HG03066 (cell line): ENCODE data around the gene SLC24A3.

Source experiments
- ATAC-seq: cut with Tn5 transposase; IDR thresholded peaks from one replicate; pipeline ENCODE4 v1.9.1; 2021; ENCODE audit warnings: low read depth; ENCODE audit not compliant: unreplicated experiment

SLC24A3 gene

DNA sequence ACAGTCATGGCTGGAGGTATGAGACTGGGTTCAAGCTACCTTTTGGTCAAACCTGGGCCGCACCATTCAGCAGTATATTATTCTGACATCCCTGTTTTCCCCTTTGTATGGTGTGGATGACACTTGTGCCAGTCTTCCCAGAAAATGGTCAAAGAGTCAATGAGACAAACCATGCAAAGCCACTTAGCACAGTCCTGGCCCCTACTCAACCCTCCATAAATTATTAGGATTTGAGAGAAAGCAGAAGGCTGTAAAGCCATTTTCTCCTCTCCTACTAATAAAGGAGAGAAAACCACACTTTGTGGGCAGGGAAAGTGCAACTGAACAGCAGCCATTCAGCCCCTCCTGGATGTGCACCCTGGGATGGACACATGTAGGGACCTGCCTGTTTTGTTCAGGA is 236.2 kb downstream of the SLC24A3 start:
- ATAC-seq = no peak

DNA sequence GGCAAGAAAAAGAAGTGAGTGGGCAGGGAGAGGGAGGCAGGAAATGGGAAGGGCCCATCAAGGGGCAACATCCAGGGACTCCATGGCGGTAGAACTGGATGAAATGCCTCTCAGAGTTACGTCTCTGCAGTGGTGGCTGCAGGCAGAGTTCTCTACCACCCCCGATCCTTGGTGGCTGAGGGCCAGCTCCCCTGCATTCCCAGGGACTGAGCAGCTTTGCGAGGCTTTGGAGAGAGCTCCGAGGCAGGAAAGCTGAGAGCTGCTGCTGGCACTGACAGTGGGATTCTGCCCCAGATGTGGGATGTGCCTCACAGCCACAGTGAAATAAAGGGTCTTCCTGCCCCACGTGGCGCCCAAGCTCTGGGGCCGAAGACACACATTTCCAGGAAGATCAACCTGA is 236.6 kb downstream of the SLC24A3 start:
- ATAC-seq = no peak

DNA sequence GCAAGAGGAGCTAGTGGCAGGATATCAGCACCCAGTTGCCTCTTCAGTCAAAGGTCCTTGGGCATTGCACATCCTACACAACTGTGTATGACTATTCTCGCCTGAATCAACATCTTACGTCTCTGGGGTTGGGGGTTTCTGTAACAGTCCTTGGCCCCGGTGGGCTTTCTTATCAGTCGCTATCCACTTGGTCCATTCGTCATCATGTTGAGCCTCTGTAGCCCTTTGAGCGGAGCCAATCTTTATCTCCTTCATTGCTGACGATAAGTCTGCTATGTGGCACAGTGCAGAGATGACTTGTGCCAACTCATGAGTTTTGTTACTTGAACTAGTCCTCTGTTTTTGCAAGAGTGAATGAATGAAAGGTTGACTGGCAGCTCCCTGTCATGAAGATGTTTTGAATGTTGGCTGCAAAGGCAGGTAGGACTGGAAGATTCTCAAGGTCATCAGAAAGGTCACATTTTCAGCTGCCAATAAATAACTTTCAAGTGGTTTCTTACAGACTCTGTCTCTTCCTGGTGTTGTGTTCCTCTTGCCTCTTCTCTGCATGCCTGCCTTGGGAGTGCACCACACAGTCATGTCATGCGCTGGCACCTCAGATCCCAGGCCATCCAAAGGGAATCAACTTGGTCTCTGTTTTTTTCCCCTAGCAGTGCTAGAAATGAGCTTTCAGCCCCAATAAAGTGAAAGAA is 238.9 kb downstream of the SLC24A3 start:
- ATAC-seq = no peak

DNA sequence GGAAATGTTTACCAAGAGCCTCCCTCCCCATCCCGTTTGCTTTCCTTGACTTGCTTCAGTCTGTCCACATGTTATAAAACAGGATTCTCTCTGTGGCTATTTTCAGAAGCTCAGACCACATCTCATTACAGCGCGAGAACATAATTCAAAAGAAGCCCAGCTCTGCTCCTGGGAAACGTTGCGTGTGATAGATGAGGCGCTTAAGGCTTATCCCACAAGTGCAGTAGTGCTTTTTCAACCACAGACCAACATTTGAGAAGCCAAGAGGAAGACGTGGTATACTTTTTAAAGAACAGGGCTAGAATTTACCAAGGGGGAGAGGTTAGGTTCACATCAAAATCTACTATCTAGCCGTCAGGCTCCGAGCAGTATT is 239.5 kb downstream of the SLC24A3 start:
- ATAC-seq = no peak

DNA sequence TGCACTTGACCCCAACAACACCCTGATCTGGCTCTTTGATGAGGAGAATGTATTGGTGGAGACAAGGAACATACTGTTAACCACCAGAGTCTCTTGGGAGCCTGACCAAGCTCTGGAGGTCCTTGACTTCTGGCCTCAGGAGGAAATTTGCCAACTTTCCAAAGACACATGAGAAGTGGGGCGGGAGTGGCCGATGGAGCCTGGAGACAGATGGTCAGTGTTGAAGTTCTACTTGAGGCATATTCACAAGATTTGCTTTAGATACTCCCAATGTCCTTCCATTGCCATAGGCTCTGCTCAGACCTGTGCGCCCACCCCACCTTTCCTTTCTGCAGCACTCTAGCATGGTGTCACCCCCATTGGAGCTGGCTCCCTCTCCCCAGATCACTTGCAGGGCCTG is 241.0 kb downstream of the SLC24A3 start:
- no peak for ATAC-seq

DNA sequence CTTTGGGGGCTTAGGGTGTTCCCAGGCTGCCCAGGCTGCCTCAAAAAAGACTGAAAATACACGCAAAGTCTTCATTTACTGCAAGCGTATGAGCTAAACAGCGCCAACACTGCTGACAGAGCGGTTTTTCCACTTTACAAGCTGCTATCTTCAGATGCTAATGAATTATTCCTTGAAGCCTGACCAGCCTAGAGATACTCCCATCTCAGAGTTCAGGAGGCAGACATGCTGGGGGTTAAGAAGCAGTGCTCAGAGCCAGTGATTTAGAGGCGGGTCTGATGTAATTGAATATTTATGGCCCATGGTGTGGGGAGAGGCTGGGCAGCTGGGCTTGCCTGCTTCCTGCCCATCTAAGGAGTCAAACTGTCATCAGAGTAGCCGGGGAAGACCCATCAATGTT is 241.4 kb downstream of the SLC24A3 start:
- ATAC-seq = no peak

DNA sequence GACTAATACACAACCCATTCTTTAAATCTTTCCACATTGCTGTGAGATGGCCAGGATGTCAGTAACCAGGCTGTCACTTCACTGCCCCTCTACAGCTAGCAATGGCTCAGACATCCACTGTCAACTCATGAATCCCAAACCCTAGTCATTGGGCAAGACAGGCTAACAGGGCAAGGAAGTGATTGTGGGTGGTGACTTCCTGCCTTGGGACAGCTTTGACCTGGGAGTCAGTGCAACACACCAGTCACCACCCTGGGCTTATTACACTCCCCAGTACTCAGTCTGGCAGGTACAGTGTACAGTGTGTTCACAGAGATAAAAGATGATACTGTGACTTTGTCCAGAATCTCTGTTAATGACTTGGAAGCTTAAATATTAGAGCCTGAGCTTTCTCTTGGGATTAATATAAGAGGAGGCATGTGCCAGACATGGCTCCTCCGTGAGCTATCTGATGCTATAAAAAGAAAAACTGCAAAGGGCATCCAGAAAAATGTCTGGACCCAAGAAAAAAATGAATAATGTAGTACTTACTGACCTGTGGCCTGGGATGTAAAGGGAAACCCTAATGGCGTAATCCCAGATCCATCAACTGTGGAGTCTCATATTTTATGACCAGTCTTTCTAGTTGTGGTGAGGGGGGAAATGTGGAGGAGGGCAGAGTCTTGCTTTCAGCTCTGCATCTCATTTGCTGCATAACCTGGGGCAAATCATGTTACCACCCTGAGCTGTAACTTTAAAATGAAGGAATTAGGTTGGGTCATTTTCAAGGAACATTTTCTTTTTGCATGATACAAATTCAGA is 244.4 kb downstream of the SLC24A3 start:
- ATAC-seq = no peak

DNA sequence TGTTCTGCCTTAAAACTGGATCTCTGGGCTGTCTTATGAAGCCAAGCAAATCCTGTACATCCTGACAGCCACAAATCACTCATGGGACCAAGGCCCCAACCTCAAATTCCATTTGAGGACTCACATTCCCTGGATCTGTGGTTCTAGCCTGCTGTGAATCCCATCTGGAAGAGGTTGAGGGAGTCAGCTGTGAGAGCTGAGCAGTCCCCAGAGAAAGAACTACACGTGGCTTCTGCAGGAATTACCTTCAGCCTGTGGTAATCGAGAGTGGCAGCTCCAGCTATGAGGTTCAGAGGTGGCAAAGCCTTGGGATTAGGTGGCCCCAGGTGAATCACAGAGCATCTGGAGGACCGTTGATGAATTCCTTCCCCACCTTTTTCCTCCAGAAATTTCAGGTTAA is 245.2 kb downstream of the SLC24A3 start:
- ATAC-seq = no peak

DNA sequence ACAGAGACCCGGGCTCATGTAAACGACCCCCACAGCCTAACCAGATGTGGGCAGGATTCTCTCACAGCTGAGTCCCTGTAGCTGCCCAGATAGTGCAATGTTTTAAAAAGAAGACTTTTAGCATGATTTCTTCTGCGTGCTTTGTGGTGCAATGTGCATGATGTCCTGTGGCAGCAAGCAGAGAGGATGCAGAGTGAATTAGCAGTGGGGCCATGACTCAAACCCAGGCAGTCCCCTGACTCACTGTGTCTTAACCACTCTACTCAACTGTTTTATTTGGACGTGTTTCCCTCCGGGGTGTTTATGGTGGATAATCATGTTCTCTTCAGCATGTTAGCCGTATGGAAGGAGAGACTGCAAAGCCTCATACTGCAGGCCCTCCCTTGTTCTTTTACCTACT is 247.9 kb downstream of the SLC24A3 start:
- ATAC-seq = no peak

DNA sequence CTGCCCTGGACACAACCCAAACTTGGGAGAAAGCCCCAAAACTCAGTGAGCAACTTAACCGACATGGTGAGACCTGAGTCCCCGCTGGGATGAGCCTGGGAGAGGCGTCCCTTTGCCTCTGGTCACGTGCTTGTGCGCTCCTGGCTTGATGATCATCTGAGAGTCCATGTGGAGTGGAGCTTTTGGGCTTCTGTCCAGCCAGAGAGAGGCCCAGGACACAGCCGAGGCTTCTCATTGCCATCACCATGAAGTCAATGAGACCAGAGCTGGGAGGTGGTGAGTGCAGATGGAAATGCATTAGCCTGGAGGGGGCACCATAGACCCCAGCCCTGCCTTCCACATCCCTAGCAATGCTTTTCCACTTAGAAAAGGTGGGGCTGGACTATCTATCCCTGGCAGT is 250.0 kb downstream of the SLC24A3 start:
- no peak for ATAC-seq

DNA sequence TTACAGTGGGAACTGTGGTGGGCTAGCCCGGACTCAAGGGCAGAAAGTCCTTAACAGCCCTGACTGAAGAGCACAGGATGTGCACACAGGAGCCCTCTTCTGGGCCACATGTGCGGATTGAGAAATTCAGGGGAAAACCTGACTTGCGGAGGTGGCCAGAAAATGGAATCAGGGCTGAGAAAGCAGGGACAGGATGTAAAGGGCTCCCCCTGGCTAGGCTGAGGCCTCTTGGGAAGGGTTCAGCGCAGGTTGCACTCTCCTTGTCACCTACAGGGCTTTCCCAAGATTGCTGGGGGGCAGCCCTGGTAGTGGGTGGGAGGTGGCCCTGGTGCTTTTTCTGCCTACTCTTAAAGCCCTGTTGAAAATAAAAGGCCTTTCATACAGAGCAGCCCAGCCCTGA is 251.2 kb downstream of the SLC24A3 start:
- no peak for ATAC-seq

DNA sequence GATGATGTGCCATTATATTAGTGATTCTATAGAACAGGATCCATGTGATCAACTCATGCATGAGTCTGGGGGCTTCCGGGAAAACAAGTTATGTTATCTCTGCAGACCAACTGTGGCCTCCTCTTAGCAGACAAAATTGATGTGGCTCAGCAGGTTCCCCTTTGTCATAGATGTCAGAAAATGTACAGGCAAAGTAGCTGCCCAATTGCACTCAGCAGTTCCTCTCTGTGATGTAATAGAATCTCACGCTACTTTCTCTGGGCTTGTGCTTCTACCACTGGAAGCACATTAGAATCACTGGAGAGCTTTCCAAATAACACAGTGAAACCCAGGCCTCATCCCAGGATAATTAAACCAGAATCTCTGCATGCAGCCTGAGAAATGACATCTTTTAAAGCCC is 253.1 kb downstream of the SLC24A3 start:
- ATAC-seq = no peak

DNA sequence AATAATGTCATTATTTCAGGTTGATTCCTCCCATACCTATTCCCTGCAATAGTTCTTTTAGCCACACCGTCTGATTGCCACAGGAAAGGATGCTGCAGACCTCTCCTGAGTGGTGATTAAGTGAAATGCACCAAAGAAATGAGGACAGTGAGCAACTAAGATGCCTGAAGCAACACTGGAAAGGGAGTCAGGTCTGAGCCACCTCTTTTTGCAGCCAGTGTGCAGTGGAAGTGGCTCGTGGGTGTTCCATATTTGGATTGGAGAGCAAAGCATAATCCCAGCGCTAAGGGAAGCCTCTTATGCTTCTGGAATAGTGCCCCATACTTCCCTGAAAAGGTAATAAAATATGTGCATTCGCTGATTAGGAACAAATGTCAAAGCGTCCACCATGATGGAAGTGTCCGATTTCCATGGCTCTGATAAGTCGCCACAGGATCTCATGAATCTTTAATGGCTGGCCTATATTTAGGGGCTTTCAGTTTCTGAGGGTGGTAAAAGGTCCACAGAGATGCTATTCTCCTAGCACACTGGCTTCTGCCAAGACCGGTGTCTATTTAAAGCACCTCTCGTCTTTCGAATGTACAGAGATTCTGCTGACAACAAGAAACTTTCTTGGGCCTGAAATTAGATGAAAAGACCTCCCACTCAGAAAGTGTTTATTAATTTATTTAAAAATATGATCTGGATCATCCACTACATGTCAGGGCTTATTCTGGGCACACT is 253.9 kb downstream of the SLC24A3 start:
- no peak for ATAC-seq

DNA sequence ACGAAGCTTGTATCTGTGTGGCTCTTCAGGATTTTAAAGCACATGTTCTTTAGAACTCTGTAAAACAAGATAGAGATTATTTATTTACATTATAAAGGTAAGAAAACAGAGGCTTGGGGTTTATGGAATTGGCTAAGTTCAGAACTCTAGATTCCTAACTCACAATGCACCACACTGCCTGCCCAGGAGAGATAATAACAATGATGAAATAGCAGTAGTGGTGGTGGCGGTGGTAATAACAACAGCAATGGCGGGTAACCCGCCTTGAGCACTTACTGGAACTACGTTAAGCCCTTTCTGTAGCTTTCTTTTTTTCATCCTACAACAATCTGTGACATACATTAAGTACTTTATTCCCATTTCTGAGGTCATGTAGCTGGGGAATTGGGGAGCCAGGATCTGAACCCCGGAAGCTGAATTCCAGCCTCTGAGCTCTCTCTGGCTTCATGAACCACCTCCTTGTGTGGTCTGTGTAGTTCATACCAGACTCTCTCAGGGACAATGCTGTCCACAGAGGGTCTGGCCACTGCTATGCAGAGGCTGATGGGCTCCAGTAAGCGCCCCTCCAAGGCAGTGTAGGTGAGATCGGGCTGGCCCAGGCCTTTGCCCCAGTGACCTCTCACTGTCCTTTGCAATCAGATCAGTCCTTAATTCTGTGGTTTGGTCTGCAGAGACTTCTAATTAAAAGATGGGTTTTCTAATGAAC is 260.9 kb downstream of the SLC24A3 start:
- ATAC-seq = no peak

DNA sequence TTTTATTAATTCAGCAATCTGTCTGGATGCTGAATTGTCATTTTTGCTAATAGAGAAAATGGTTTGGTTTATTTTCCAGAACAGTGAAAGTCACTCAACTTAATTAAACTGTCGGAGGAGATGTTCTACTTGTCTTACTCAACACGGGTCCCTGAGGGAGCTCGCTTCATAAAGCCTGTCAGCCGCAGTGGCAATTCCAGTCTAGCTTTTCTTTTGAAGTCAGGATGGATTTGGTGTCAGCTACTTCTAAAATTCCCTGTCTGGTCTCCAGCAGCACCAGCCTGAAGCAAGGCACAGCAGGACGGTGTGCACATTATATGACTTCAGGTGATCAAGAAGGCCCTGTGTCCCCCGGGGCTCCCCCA is 261.5 kb downstream of the SLC24A3 start:
- ATAC-seq = no peak

DNA sequence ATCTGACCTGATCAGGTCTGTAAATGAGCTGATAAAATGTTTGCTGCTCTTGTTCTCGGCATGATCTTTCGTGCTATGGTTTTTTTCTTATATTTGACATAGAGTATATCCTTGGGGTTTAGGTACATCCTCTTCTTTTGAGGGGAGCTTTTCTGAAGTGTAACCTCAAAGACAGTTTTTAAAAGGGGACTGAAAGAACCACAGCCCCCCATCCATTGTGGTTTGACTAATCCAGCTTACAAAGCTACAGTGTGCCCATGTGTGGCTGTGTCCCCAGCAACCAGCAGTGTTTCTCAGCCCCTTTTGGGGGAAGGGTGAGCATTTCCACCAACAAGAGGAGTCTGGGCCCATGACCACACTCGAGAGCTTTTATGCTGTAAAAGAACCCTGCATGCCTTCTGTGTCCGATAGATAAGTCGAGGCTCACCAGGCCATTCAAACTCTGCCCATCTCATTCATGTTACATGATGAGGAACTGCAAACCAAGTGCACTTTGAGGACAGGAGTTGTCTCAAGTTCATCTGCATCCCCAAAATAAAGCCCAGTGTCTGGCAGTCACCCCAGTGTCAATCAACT is 266.0 kb downstream of the SLC24A3 start:
- ATAC-seq = no peak

DNA sequence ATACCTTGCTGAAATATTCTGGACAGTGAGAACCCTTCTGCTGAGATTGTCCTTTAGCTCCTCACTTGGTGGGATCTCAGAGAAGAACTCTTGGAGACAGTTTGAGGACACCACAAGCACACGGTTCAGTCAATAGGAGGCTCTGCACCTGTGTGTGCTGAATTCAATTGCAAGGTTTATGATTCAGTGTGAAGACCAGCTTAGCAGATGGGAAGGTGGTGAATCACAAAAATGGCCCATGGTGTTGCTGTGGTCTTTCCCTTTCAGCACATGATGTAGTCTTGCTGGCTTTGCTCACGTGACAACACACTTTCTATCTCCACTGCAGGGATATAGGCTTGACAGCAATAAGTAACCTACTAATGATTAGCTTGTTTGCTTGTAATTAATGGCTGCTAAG is 270.3 kb downstream of the SLC24A3 start:
- ATAC-seq = no peak

DNA sequence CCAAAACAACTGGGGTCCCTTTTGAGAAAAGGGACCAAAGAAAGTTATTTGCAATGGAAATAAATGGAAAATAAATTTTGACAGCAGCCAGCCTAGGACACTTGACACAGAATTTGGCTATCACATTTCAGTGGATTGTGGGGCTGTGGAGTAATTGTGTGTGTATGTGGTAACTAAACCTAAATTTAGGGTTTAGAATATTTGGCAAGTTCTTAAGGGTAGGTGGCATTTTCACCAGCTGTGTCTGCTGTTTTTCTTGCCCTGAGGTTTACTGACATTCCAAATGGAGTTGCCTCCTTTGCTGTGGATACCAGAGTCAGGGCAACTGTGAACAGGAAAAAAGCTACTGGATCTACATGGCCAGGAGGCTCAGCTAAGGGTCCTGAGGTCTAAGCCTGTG is 270.9 kb downstream of the SLC24A3 start:
- ATAC-seq = no peak

DNA sequence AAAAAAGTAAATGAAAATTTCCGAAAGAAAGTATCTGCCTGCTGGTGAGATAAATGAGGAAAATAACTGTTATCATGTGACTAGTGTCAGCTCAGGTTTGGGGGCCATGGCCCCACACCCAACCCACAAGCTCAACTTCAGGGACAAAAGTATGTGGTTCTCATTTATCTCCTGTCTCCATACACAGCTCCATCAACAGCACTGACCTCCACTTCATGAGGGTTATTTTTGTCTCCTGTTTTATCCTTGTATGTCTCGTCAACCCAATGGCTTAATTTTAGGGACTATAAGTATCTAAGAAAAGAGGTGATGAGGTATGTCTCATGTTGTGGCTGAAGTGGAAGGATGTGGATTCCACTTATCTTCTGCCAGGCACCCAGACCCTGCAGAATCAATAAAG is 274.0 kb downstream of the SLC24A3 start:
- ATAC-seq = no peak

DNA sequence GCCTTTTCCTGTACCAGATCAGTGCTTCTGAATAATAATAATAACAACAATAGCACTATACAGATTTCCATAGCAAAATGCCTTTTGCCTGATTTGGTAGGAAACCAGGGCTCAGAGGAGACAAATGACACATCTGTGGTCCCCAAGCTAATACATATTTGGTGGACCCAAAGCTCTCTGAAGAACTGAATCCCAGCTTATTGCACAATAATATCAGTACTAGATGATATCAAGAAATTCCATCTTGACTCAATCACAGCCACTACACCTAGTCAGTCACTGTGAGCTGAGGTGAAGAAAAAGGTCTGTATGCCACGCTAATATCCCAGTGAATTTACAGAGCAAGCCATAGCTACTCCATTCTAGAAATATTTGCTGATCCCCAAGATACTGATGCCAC is 275.0 kb downstream of the SLC24A3 start:
- no peak for ATAC-seq

DNA sequence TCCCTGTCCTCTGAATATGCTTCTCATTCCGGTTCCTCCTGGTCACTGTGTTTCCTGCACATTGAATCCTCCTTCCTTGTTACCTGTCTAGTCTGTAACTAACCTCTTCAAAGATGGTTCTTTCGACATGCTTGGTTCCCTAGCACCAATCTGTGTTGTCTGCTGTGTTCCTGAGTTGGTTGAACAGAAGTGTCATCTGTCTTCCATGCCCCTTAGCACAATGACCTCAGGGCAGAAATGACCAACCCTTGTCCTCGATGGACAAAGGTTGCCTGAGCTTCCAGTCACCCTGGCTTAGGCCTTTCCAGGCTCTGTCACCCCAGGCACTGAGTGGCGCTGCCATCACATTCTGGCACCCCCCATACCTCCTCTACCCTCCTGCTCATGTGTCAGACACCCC is 278.8 kb downstream of the SLC24A3 start:
- ATAC-seq = no peak
